ENCODE data around the gene NCKAP1.

- no peak for TF ChIP-seq CTCF (IDR thresholded peaks at IDR 0.05)
- no peak for TF ChIP-seq POLR2A (IDR thresholded peaks at IDR 0.05)
These were observed 22.4 kb upstream of the NCKAP1 start for GRCh38 chr2:183060571-183061231.

Measured in Peyer's patch (tissue), 4 donors.